Retinal pigment epithelial cell (primary cell): Measurements from ENCODE around the gene SNX11.

Source experiments
- DNase-seq: peaks from one replicate; pipeline ENCODE4 v3.0.0-alpha.2; 2010; ENCODE audit warnings: low read depth
- H3K4me3 ChIP-seq: 2 replicates; pipeline ENCODE4 v1.5.1; 2011; ENCODE audit warnings: mild to moderate bottlenecking, low read length, control low read depth, moderate library complexity
- TF ChIP-seq, protein P1 (sequence below): conservative IDR thresholded peaks from 2 replicates; pipeline ENCODE4 v1.5.1; 2011; ENCODE audit warnings: low read depth, low read length, control low read depth, inconsistent platforms

The SNX11 gene

GRCh38 chr17:48100591-48101011 is 7.0 kb upstream of the SNX11 start:
- no peak for DNase-seq
- TF ChIP-seq, protein P1, sequence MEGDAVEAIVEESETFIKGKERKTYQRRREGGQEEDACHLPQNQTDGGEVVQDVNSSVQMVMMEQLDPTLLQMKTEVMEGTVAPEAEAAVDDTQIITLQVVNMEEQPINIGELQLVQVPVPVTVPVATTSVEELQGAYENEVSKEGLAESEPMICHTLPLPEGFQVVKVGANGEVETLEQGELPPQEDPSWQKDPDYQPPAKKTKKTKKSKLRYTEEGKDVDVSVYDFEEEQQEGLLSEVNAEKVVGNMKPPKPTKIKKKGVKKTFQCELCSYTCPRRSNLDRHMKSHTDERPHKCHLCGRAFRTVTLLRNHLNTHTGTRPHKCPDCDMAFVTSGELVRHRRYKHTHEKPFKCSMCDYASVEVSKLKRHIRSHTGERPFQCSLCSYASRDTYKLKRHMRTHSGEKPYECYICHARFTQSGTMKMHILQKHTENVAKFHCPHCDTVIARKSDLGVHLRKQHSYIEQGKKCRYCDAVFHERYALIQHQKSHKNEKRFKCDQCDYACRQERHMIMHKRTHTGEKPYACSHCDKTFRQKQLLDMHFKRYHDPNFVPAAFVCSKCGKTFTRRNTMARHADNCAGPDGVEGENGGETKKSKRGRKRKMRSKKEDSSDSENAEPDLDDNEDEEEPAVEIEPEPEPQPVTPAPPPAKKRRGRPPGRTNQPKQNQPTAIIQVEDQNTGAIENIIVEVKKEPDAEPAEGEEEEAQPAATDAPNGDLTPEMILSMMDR = no peak
- H3K4me3 ChIP-seq = peak overlapping the region; percentile 85

- H3K4me3 ChIP-seq = peak within 1 kb of the TSS; percentile 85
- peak; percentile 86 for DNase-seq
- TF ChIP-seq, protein P1 = no peak
Observed at GRCh38 chr17:48101012-48101720, 6.4 kb upstream of the SNX11 start, which contains the start of gene CBX1. CBX1 (minus strand) TSS chr17:48101478; CDS start chr17:48077004, 24,474 bp downstream.

DNA sequence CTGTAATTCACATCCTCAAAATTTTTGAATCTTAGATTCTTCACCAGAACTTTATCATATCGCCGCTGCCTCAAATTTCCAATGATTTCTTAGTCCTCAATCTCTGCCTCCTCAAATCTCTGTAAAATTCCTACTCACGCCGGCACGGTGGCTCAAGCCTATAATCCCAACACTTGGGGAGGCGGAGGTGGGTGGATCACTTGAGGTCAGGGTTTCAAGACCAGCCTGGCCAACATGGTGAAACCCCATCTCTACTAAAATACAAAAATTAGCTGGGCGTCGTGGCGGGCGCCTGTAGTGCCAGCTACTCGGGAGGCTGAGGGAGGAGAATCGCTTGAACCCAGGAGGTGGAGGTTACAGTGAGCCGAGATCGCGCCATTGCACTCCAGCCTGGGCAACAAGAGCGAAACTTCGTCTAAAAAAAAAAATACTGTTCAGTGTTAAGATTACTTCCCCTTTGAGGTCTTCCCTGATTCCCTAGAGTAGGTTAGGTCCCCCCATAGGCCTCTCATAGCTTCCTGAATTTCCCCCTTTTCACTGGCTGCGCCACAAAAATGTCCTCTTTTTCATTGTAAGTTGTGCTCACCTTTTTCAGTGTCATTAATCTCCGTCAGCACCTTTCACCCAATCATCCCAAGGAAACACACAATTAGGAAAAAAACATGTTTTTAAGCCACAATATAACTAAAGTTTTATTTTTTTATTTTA is 5.4 kb upstream of the SNX11 start:
- TF ChIP-seq, protein P1 = no peak
- no peak for DNase-seq
- peak overlapping the region; percentile 85 for H3K4me3 ChIP-seq

DNA sequence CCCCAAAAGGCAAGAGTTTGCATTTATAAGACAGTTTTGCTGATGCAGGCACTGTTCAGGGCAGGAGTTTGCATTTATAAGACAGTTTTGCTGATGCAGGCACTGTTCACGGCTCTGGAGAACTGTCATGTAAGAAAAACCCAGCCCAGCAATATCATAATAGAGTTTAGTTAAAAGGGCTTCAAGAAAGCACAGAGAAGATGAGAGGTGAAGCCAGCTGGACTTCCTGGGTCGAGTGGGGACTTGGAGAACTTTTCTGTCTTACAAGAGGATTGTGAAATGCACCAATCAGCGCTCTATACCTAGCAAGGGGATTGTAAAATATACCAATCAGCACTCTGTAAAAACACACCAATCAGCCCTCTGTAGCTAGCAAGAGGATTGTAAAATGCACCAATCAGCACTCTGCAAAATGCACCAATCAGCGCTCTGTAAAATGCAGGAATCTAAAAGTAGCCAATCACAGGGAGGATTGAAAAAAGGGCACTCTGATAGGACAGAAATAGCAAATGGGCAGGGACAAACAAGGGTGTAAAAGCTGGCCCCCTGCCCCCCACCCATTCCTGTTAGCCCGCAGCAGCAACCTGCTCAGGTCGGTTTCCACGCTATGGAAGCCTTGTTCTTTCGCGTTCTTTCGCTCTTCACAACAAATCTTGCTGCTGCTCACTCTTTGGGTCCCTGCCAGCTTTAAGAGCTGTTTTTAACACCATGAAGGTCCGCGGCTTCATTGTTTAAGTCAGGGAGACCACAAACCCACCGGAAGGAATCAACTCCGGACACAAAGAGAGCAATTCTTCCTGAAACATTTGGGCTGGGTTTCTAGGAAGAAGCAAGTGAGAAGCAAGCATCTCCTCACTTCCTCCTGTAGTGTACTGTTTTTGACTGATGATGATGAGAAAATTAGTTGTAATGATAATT is 4.5 kb upstream of the SNX11 start:
- TF ChIP-seq, protein P1 = no peak
- no peak overlapping the region for H3K4me3 ChIP-seq
- no peak for DNase-seq

GRCh38 chr17:48104440-48104839 is 3.1 kb upstream of the SNX11 start:
- no peak overlapping the region for H3K4me3 ChIP-seq
- TF ChIP-seq, protein P1 = no peak
- no peak for DNase-seq

- H3K4me3 ChIP-seq = peak overlapping the region; percentile 98
- no peak for DNase-seq
- TF ChIP-seq, protein P1 = no peak
Observed at GRCh38 chr17:48106802-48107136, 797 bp upstream of the SNX11 start.
